Stimulated activated CD4-positive, alpha-beta T cell treated with anti-CD3 and anti-CD28 coated beads, Interleukin-4, amount 100 ng/mL, for 24 hours (primary cell): Measurements from ENCODE around the gene FUBP1.
"Not testable (repeated sequence)": the region's sequence is repeated elsewhere in the genome, so short reads cannot be mapped to it uniquely, and the experiment has no call there.

Experiments used
- DNase-seq: peaks from one replicate; pipeline ENCODE4 v3.0.0-alpha.2; 2020

FUBP1 gene

GRCh38 chr1:77978969-77979876 lies at the start of gene FUBP1:
TSS of gene FUBP1 (minus strand) at chr1:77979072. CDS start at chr1:77979004, 68 bp downstream.
- DNase-seq: peak; percentile 96

GRCh38 chr1:78021134-78021533 lies 42.3 kb upstream of the FUBP1 start:
- DNase-seq: not testable (repeated sequence)

- no peak for DNase-seq
Observed at GRCh38 chr1:78019024-78019423, 40.2 kb upstream of the FUBP1 start.

GRCh38 chr1:78015148-78015547 lies 36.3 kb upstream of the FUBP1 start:
- no peak for DNase-seq

- DNase-seq: no peak
Observed at GRCh38 chr1:78011050-78011449, 32.2 kb upstream of the FUBP1 start.

- DNase-seq: no peak
Observed at GRCh38 chr1:78009836-78010235, 31.0 kb upstream of the FUBP1 start.

- no peak for DNase-seq
Observed at GRCh38 chr1:78009276-78009675, 30.4 kb upstream of the FUBP1 start.

GRCh38 chr1:78007677-78008341 lies 28.9 kb upstream of the FUBP1 start:
- DNase-seq: no peak

GRCh38 chr1:78006521-78006920 lies 27.6 kb upstream of the FUBP1 start:
- DNase-seq: no peak

- no peak for DNase-seq
Observed at GRCh38 chr1:78005755-78006154, 26.9 kb upstream of the FUBP1 start.

GRCh38 chr1:78005448-78005722 lies 26.5 kb upstream of the FUBP1 start:
- DNase-seq: no peak

- DNase-seq: peak; percentile 72
Observed at GRCh38 chr1:78004719-78005447, 26.0 kb upstream of the FUBP1 start, which contains the start of gene DNAJB4. TSS of gene DNAJB4 (plus strand) at chr1:78004939. CDS start at chr1:78005111, 172 bp downstream.

- DNase-seq: peak; percentile 58
Observed at GRCh38 chr1:78003882-78004718, 25.2 kb upstream of the FUBP1 start.

- DNase-seq: no peak
Observed at GRCh38 chr1:78003070-78003746, 24.3 kb upstream of the FUBP1 start.

- DNase-seq: not testable (repeated sequence)
Observed at GRCh38 chr1:78000536-78000935, 21.7 kb upstream of the FUBP1 start.

GRCh38 chr1:77996734-77997133 lies 17.9 kb upstream of the FUBP1 start:
- no peak for DNase-seq

- no peak for DNase-seq
Observed at GRCh38 chr1:77994117-77994705, 15.3 kb upstream of the FUBP1 start.

GRCh38 chr1:77991638-77992037 lies 12.8 kb upstream of the FUBP1 start:
- no peak for DNase-seq

- DNase-seq: no peak
Observed at GRCh38 chr1:77990629-77991204, 11.8 kb upstream of the FUBP1 start.

- no peak for DNase-seq
Observed at GRCh38 chr1:77989744-77990143, 10.9 kb upstream of the FUBP1 start.

- no peak for DNase-seq
Observed at GRCh38 chr1:77987919-77988318, 9.0 kb upstream of the FUBP1 start.
